ENCODE data around the gene MED16.
A peak's percentile ranks its signal among the peaks of the same experiment; 100 is the strongest.

The MED16 gene

GRCh38 chr19:892894-893689 lies at the start of gene MED16, which contains the start of gene RNU6-9:
Gene MED16 (minus strand): TSS chr19:893187. CDS start chr19:891131, 2,056 bp downstream.
Gene RNU6-9 (plus strand): TSS chr19:893484.
- peak; percentile 28 to 96 (median 82) for DNase-seq

GRCh38 chr19:942133-942645 lies 49.2 kb upstream of the MED16 start:
- no peak for DNase-seq

GRCh38 chr19:941292-942132 lies 48.5 kb upstream of the MED16 start:
- DNase-seq: no peak

- peak in 10 of 14 donors; percentile 24 to 87 (median 54) for DNase-seq
Observed at GRCh38 chr19:940591-941291, 47.8 kb upstream of the MED16 start.

- DNase-seq: no peak
Observed at GRCh38 chr19:939922-940321, 46.9 kb upstream of the MED16 start.

- DNase-seq: no peak
Observed at GRCh38 chr19:939439-939838, 46.5 kb upstream of the MED16 start.

- no peak for DNase-seq
Observed at GRCh38 chr19:938233-938923, 45.4 kb upstream of the MED16 start.

- DNase-seq: no peak
Observed at GRCh38 chr19:937259-937694, 44.3 kb upstream of the MED16 start.

- DNase-seq: no peak
Observed at GRCh38 chr19:936175-936546, 43.2 kb upstream of the MED16 start.

- peak in 13 of 14 donors; percentile 16 to 83 (median 74) for DNase-seq
Observed at GRCh38 chr19:934865-935479, 42.0 kb upstream of the MED16 start.

GRCh38 chr19:934197-934840 lies 41.3 kb upstream of the MED16 start:
- DNase-seq: no peak

GRCh38 chr19:933553-933882 lies 40.5 kb upstream of the MED16 start:
- no peak for DNase-seq

- DNase-seq: peak in 6 of 14 donors; percentile 6 to 59 (median 48)
Observed at GRCh38 chr19:932648-933552, 39.9 kb upstream of the MED16 start.

GRCh38 chr19:931860-932647 lies 39.1 kb upstream of the MED16 start:
- DNase-seq: no peak

GRCh38 chr19:929891-930258 lies 36.9 kb upstream of the MED16 start:
- no peak for DNase-seq

GRCh38 chr19:929203-929890 lies 36.4 kb upstream of the MED16 start:
- DNase-seq: no peak

- peak in 1 of 14 donors; percentile 34 for DNase-seq
Observed at GRCh38 chr19:928471-929202, 35.6 kb upstream of the MED16 start.
